Testis (tissue), 3 donors: ENCODE results near the gene MAGI2. TPM values are rescaled to one million over a fixed set of nuclear protein-coding genes. Genes with fewer than 3 reads are reported as not detected.

Source experiments
- DNase-seq: peaks from one replicate; pipeline ENCODE4 v3.0.0-alpha.2; 2019
- H3K27ac ChIP-seq, 2 donors: fragments of 200-600 bp; sonication (generic); one replicate each; pipeline ENCODE4 v1.5.1; 2019
- H3K27me3 ChIP-seq: fragments of 200-600 bp; sonication (generic); one replicate; pipeline ENCODE4 v1.5.1; 2019
- H3K36me3 ChIP-seq: fragments of 200-600 bp; sonication (generic); one replicate; pipeline ENCODE4 v1.5.1; 2017; ENCODE audit warnings: low read depth; ENCODE audit errors: missing control alignments
- H3K4me1 ChIP-seq: fragments of 200-600 bp; sonication (generic); one replicate; pipeline ENCODE4 v1.5.1; 2019
- H3K4me3 ChIP-seq, 2 donors: fragments of 200-600 bp; sonication (generic); one replicate each; pipeline ENCODE4 v1.5.1; 2017 to 2019
- H3K9me3 ChIP-seq: fragments of 200-600 bp; sonication (generic); one replicate; pipeline ENCODE4 v1.5.1; 2017
- CTCF ChIP-seq, 3 experiments: fragments of 450-650 bp in 2 of 3; fragments of 200-600 bp in 1 of 3; sonication (generic) in 1 of 3; IDR thresholded peaks; one replicate each; pipeline ENCODE4 v1.5.1; 2016 to 2019; ENCODE audit warnings: antibody characterized with exemption in 3 of 3, mild to moderate bottlenecking in 2 of 3, moderate library complexity in 1 of 3
- POLR2A ChIP-seq: fragments of 450-650 bp; IDR thresholded peaks from one replicate; pipeline ENCODE4 v1.6.1; 2017; ENCODE audit warnings: antibody characterized with exemption, mild to moderate bottlenecking, moderate library complexity
- WGBS, 2 donors: methylation state at CpG; one replicate each; pipeline ENCODE4 v1.1.5; 2018; 5-methylcytosine and 5-hydroxymethylcytosine counted together
- intact Hi-C: fragments of 100-400 bp; cut with DNase I; formaldehyde crosslinking; loops from one replicate; pipeline ENCODE4 v1.15.1; 2023; ENCODE audit warnings: low total_unique reads
- polyA plus RNA-seq: library from polyadenylated mRNA; stranded (reverse); fragments of 350-450 nt; fragmentation: Illumina TruSeq; extraction: RNeasy Lipid Tissue Mini Kit (QIAGEN cat#74804); gene quantifications from one replicate; pipeline ENCODE4 v1.2.3, GENCODE V29; 2014; ENCODE audit warnings: low read depth, low replicate concordance; ENCODE audit not compliant: insufficient read depth
- total RNA-seq, 2 donors: library from RNA; depleted of rRNA; stranded (reverse); fragments of >200 nt; gene quantifications; one replicate each; pipeline ENCODE4 v1.2.3, GENCODE V29; 2016

The MAGI2 gene
- total and polyA plus RNA-seq, 3 donors from 2014 or later, result 11.2 to 13.1 (median 12.4) TPM

DNA sequence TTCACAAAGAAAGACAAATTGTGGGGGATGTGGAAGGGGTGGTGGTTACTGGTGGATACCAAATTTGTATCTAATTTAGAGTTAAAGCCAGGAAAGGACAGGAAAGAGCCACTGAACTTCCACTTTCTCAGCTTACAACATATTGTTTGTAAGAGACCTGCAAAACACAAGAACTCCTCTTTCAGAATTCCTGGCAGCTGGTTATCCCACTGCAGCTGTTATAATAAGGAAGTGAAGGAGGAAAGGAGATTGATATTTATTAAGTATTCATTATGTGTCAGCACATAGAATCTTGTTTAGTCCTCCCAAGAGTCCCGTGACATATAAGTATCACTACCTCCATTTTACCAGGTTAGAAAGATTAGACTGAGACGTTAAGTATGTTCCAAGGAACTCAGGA, 1173.2 kb downstream of the MAGI2 start:
- DNase-seq, result no peak
- no peak overlapping the region for H3K27ac ChIP-seq
- H3K36me3 ChIP-seq, result no peaks in the 10 kb centered on the region
- WGBS, 2 donors, result 78 to 82% methylated on average over 2 of the region's 2 CpGs
- H3K9me3 ChIP-seq, result no peaks in the 10 kb centered on the region
- intact Hi-C loops, result no loop called here
- H3K27me3 ChIP-seq, result no peaks in the 10 kb centered on the region
- no peak for TF ChIP-seq POLR2A
- TF ChIP-seq CTCF (IDR thresholded peaks at IDR 0.05), result no peak
- H3K4me3 ChIP-seq, result no peak overlapping the region
- no peaks in the 10 kb centered on the region for H3K4me1 ChIP-seq

DNA sequence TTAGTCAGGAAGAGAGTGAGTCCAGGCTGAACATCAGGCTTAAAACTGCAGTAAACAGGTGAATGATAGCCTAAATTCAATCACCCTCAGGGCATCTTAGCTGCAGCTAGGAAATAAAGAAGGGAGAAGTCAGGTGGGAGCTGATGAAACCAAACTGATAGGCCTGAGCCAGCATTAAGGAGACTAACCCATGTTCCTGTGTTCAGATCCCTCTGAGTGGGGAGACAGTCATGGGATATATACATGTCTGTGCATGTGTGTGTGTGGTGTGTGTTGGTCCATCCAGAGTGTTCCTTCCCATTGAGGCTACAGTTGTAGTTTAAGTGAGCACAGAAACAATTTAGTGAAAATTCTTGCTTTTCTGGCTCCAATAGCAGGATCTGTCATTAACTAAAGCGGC, 1174.0 kb downstream of the MAGI2 start:
- WGBS, 2 donors, result 94 to 96% methylated on average over 1 of the region's 1 CpG
- Histone ChIP-seq H3K36me3 (no peaks in the 10 kb centered on the region), H3K27ac (no peak overlapping the region), H3K27me3 (no peaks in the 10 kb centered on the region), H3K4me1 (no peaks in the 10 kb centered on the region), H3K9me3 (no peaks in the 10 kb centered on the region), H3K4me3 (no peak overlapping the region)
- DNase-seq, result no peak
- intact Hi-C loops, result no loop called here
- TF ChIP-seq CTCF (IDR thresholded peaks at IDR 0.05), result no peak
- TF ChIP-seq POLR2A, result no peak

DNA sequence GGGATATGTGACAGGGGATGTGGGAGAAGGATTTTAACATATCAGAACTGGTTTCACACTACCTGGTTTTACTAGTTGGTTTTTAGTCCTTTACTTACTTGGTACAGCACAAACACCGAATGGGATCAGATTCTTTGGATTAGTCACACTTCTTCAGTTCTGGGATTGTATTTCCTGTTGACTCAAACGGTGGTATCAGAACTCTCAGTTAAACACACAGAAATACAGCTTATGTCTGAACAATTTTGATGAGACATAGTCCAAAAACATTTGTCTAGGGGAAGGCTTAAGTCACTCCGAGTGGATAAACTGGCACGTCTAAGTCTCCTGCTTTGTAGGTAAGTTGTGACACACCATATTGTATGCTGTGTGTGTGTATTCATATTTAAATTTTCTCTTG, 1174.4 kb downstream of the MAGI2 start:
- H3K36me3 ChIP-seq, result no peaks in the 10 kb centered on the region

GRCh38 chr7:78267141-78267540, 1186.3 kb downstream of the MAGI2 start:
- Histone ChIP-seq H3K4me3 (no peak overlapping the region), H3K27ac (no peak overlapping the region), H3K9me3 (no peaks in the 10 kb centered on the region), H3K4me1 (no peaks in the 10 kb centered on the region), H3K27me3 (no peaks in the 10 kb centered on the region), H3K36me3 (no peaks in the 10 kb centered on the region)
- DNase-seq, result no peak
- no peak for TF ChIP-seq POLR2A
- no peak for TF ChIP-seq CTCF (IDR thresholded peaks at IDR 0.05)
- WGBS, 2 donors, result 80 to 95% methylated on average over 1 of the region's 1 CpG
- intact Hi-C loops, result no loop called here

More for the DNA sequence above, 1174.4 kb downstream of the MAGI2 start:
- no peak for DNase-seq
- no peaks in the 10 kb centered on the region for H3K27me3 ChIP-seq
- no peaks in the 10 kb centered on the region for H3K4me1 ChIP-seq
- intact Hi-C loops, result no loop called here
- no peak for TF ChIP-seq CTCF (IDR thresholded peaks at IDR 0.05)
- no peak for TF ChIP-seq POLR2A
- no peaks in the 10 kb centered on the region for H3K9me3 ChIP-seq
- WGBS, 2 donors, result 83 to 84% methylated on average over 4 of the region's 4 CpGs
- H3K4me3 ChIP-seq, result no peak overlapping the region
- H3K27ac ChIP-seq, result no peak overlapping the region

- Histone ChIP-seq H3K27ac (no peak overlapping the region), H3K4me1 (no peaks in the 10 kb centered on the region), H3K27me3 (no peaks in the 10 kb centered on the region), H3K9me3 (no peaks in the 10 kb centered on the region), H3K4me3 (no peak overlapping the region), H3K36me3 (no peaks in the 10 kb centered on the region)
- WGBS, 2 donors, result 83 to 90% methylated on average over 4 of the region's 4 CpGs
- intact Hi-C loops, result no loop called here
- DNase-seq, result no peak
- no peak for TF ChIP-seq POLR2A
- no peak for TF ChIP-seq CTCF (IDR thresholded peaks at IDR 0.05)
Measured at GRCh38 chr7:78265486-78265885, 1188.0 kb downstream of the MAGI2 start.
